ENCODE data around the gene UIMC1.
A peak's percentile ranks its signal among the peaks of the same experiment; 100 is the strongest.
"Not testable (repeated sequence)": the region's sequence is repeated elsewhere in the genome, so short reads cannot be mapped to it uniquely, and the experiment has no call there.

UIMC1 gene

GRCh38 chr5:177006265-177006972 lies at the start of gene UIMC1:
Gene UIMC1, minus strand, starts transcription at chr5:177006779. Its CDS starts 24,164 bp downstream, at chr5:176982615.
- DNase-seq, result peak; percentile 90

GRCh38 chr5:177049285-177049684 lies 42.7 kb upstream of the UIMC1 start:
- no peak for DNase-seq

- not testable (repeated sequence) for DNase-seq
These were observed 42.0 kb upstream of the UIMC1 start for GRCh38 chr5:177048531-177048930.

GRCh38 chr5:177045631-177046030 lies 39.1 kb upstream of the UIMC1 start:
- no peak for DNase-seq

GRCh38 chr5:177044641-177045040 lies 38.1 kb upstream of the UIMC1 start:
- no peak for DNase-seq

- no peak for DNase-seq
These were observed 37.4 kb upstream of the UIMC1 start for GRCh38 chr5:177043958-177044357.

- no peak for DNase-seq
These were observed 36.5 kb upstream of the UIMC1 start for GRCh38 chr5:177043114-177043513.

GRCh38 chr5:177041936-177042335 lies 35.4 kb upstream of the UIMC1 start:
- DNase-seq, result no peak

GRCh38 chr5:177040814-177041420 lies 34.3 kb upstream of the UIMC1 start:
- no peak for DNase-seq

GRCh38 chr5:177036921-177037320 lies 30.3 kb upstream of the UIMC1 start:
- DNase-seq, result no peak

- no peak for DNase-seq
These were observed 29.9 kb upstream of the UIMC1 start for GRCh38 chr5:177036443-177036842.

- no peak for DNase-seq
These were observed 29.4 kb upstream of the UIMC1 start for GRCh38 chr5:177035976-177036375.

GRCh38 chr5:177029498-177029897 lies 22.9 kb upstream of the UIMC1 start:
- DNase-seq, result no peak

- no peak for DNase-seq
These were observed 21.1 kb upstream of the UIMC1 start for GRCh38 chr5:177027665-177028064.

- DNase-seq, result no peak
These were observed 18.6 kb upstream of the UIMC1 start for GRCh38 chr5:177025101-177025601.

- DNase-seq, result no peak
These were observed 18.0 kb upstream of the UIMC1 start for GRCh38 chr5:177024559-177024958.

- DNase-seq, result no peak
These were observed 16.7 kb upstream of the UIMC1 start for GRCh38 chr5:177023303-177023664.

- DNase-seq, result peak; percentile 89
These were observed 16.1 kb upstream of the UIMC1 start, which contains the start of gene ZNF346 for GRCh38 chr5:177022386-177023302. Gene ZNF346, plus strand, starts transcription at chr5:177022696. Its CDS starts 43 bp downstream, at chr5:177022739.

GRCh38 chr5:177020033-177020432 lies 13.5 kb upstream of the UIMC1 start:
- no peak for DNase-seq

GRCh38 chr5:177018341-177018740 lies 11.8 kb upstream of the UIMC1 start:
- no peak for DNase-seq

- no peak for DNase-seq
These were observed 8.6 kb upstream of the UIMC1 start for GRCh38 chr5:177015156-177015555.

GRCh38 chr5:177010153-177010552 lies 3.6 kb upstream of the UIMC1 start:
- no peak for DNase-seq

- DNase-seq, result no peak
These were observed 2.1 kb upstream of the UIMC1 start for GRCh38 chr5:177008716-177009115.
